IPS-15b (cell line): ENCODE results near the gene TNFRSF11A.

Experiments
- H3K27me3 ChIP-seq: one replicate; pipeline ENCODE4 v1.6.1; 2013; ENCODE audit warnings: low read length; ENCODE audit not compliant: control insufficient read depth, insufficient read depth
- H3K36me3 ChIP-seq: one replicate; pipeline ENCODE4 v1.6.1; 2013; ENCODE audit warnings: low read length; ENCODE audit not compliant: control insufficient read depth, insufficient read depth
- H3K4me1 ChIP-seq: one replicate; pipeline ENCODE4 v1.6.1; 2013; ENCODE audit warnings: mild to moderate bottlenecking, low read length; ENCODE audit not compliant: control insufficient read depth, insufficient read depth
- H3K4me3 ChIP-seq: one replicate; pipeline ENCODE4 v1.5.1; 2013; ENCODE audit warnings: low read depth, low read length
- H3K9ac ChIP-seq: one replicate; pipeline ENCODE4 v1.6.1; 2013; ENCODE audit warnings: low read depth, mild to moderate bottlenecking, low read length
- H3K9me3 ChIP-seq: one replicate; pipeline ENCODE4 v1.6.1; 2013; ENCODE audit warnings: mild to moderate bottlenecking, low read length; ENCODE audit not compliant: control insufficient read depth, insufficient read depth

Gene TNFRSF11A

DNA sequence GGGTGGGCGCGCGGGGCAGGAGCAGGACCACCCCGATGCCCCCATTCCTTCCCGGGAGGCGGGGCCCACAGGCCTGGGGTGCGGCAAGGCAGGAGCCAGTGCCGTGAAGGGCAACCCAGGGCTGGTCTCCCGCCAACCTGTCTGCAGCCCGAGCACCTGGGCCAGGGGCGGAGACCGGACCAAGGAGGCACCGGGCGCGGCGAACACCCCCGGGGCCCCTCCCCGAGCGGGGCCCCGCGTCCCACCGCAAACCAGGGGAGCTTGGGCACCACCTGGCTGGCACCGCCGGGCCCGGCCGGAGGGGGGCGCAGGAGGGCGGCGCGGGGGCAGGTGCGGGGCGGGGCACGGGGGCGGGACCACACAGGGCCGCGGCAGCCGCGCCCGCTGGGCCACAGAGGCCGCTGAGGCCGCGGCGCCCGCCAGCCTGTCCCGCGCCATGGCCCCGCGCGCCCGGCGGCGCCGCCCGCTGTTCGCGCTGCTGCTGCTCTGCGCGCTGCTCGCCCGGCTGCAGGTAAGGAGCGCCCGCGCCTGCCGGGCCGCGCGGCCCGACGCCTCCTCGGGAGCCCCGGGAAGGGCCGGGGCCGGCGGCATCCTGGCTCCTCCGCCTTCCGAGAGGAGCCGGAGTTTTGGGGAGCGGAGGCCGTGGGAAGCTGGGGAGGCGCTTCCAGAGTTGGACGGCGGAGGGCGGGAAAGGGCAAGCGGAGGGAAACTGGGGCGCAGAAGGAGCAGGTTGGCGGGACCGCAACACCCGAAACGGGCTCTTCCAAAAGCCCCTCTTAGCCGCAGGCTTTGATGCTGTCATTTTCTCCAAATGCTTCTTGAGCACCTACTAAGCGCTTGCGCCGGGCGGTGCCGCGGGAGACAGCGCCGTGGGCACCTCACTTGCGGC lies at the start of gene TNFRSF11A:
TNFRSF11A (plus strand) TSS at position 394 of the 889 bp plus-strand sequence; CDS start at position 437, 43 bp downstream.
- Histone ChIP-seq H3K27me3 (peaks cover 51% of the 10 kb centered on the region), H3K9ac (peak within 1 kb of the TSS; percentile 16), H3K36me3 (no peaks in the 10 kb centered on the region), H3K4me1 (peaks cover 31% of the 10 kb centered on the region), H3K9me3 (no peaks in the 10 kb centered on the region), H3K4me3 (peak within 1 kb of the TSS; percentile 79)

DNA sequence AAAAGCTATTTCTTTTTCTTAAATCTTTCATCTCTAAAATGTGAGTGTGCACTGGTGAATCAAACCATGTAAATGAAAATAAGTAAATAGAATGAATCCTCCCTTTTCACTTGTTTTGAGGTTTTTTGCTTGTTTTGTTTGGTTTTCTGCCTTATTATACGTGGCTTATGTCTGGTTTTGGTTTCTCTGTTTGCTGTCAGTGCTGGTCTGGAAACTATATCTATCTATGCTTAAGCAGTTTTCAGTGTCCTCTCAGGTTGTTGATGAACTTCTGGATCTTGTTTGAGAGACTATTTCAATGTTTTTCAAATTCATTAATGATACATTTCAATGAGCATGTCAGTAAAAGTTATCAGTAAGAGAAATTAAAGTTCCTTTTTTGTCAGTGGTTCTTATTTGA lies 48.1 kb upstream of the TNFRSF11A start:
- Histone ChIP-seq H3K36me3 (no peaks in the 10 kb centered on the region), H3K4me3 (no peak overlapping the region), H3K9ac (no peak overlapping the region)

DNA sequence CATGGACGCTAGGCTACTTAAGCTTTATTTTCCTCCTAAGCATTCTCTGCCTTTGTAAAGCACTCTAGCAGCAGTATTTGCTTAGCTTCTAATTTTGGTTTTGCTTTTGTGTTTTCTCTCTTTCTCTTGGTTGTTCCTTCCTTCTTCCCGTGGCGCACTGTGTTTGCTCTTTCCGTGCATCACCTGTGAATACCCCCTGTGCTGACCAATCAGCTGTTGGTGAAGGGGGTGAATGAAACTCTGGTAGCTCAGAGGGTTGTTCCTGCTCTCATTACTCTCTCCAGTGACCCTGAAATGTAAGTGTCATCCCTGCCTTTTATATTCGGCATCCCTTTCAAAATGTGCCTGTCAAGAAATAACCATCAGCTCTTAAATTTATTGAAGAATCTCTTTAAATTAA lies 45.5 kb upstream of the TNFRSF11A start:
- Histone ChIP-seq H3K9me3 (no peaks in the 10 kb centered on the region), H3K9ac (no peak overlapping the region), H3K4me1 (no peaks in the 10 kb centered on the region), H3K4me3 (no peak overlapping the region), H3K36me3 (no peaks in the 10 kb centered on the region), H3K27me3 (no peaks in the 10 kb centered on the region)

More for the DNA sequence above, 48.1 kb upstream of the TNFRSF11A start:
- H3K9me3 ChIP-seq, result no peaks in the 10 kb centered on the region
- no peaks in the 10 kb centered on the region for H3K4me1 ChIP-seq
- no peaks in the 10 kb centered on the region for H3K27me3 ChIP-seq

DNA sequence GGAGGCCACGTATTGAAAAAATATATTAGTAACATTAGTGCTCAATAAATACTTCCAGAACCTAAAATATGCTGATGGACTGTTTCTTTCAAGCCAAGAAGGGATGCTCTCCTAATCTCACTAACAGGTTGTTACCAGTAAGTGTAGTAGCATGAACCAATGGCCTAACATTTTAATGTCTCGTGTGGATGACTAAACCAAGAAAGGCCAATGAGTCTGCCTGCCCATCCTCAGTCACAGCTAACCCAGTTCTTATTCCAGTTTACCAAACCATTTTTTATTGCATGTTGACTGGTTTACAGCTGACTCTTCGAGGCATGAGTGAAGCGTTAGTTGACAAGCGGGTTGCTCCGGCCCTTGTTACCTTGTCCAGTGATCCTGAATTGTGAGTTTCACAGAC lies 45.1 kb upstream of the TNFRSF11A start:
- Histone ChIP-seq H3K4me3 (no peak overlapping the region), H3K9me3 (no peaks in the 10 kb centered on the region), H3K36me3 (no peaks in the 10 kb centered on the region)

DNA sequence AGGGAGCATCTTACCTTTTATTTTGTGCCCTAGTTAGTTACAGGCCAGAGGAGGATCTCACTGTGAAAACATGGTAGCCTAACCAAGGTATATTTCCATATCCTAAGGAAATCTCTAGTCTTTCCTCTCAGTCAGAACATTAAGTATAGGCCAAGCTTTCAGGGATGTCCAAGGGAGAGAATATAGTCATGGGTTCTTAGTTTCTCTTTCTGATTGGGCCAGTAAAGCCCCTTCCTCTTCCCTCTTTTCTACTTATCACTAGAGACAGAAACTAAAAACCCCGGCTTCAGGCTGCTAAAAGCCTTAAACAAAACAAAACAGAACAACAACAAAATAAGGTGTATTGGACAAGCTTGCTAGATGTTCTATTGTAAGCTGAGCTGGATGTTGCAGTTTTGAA lies 44.3 kb upstream of the TNFRSF11A start:
- Histone ChIP-seq H3K4me3 (no peak overlapping the region), H3K27me3 (no peaks in the 10 kb centered on the region), H3K4me1 (no peaks in the 10 kb centered on the region), H3K36me3 (no peaks in the 10 kb centered on the region), H3K9ac (no peak overlapping the region), H3K9me3 (no peaks in the 10 kb centered on the region)

More for the DNA sequence above, 45.1 kb upstream of the TNFRSF11A start:
- Histone ChIP-seq H3K9ac (no peak overlapping the region), H3K4me1 (no peaks in the 10 kb centered on the region), H3K27me3 (no peaks in the 10 kb centered on the region)

DNA sequence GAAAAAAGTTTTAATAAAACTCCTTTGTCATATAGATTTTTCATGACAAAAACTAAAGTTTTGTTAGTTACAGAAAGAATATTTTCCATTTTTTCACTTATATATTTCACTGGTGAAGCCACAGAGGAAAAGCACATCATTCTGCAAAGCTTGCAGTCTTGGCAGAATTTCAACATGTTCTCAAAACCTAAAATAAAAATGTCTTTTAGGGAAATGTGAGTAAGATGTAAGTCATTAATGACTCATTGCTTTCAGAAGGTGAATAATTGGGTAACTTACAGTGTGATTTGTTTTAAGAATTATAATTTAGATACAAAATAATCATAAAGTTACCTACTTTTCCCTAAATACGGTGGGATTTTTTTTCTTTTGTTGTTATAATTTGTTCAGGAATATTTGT lies 43.4 kb upstream of the TNFRSF11A start:
- no peak overlapping the region for H3K9ac ChIP-seq
- no peaks in the 10 kb centered on the region for H3K9me3 ChIP-seq
- no peak overlapping the region for H3K4me3 ChIP-seq
- H3K36me3 ChIP-seq, result no peaks in the 10 kb centered on the region
- H3K27me3 ChIP-seq, result no peaks in the 10 kb centered on the region
- H3K4me1 ChIP-seq, result no peaks in the 10 kb centered on the region

DNA sequence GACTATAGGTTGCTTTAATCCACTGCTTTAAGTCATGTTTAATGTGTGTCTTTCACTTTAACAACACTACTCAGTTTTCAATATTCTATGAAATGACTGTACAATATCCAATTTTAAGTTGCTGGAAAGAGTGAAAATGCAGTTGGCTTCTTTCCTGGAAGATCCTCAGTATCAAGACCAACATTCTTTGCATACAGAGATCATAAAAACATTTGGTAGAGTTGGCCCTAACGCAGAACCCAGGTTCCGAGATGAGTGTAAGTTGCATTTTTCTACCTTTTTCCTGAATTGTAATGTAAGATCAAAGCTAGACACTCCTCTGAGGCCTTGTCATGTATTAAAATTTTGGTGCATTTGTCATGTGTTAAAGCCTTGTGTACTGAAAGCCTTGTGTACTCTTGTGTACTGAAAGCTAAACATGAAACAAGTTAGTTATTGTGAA lies 42.9 kb upstream of the TNFRSF11A start:
- Histone ChIP-seq H3K9me3 (no peaks in the 10 kb centered on the region), H3K36me3 (no peaks in the 10 kb centered on the region), H3K27me3 (no peaks in the 10 kb centered on the region), H3K4me3 (no peak overlapping the region), H3K4me1 (no peaks in the 10 kb centered on the region), H3K9ac (no peak overlapping the region)

DNA sequence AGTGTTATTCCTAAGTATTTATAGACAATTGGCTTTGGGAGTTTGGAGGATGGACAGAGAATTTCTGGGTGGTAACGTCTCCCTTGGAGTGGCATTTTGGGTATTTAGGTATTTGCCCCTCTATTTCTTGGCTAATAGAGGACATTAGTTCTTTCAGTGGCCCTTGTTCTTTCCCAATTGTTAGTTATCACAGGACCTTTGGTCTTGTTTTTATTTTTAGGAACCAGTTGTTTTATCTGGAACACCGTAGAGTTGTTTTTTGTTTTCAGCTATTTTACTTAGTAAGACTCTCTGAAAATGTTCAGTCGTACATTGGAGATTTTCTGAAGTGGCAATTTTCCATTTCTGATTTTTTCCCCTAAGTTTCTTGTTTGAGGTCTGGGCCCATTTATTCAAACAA lies 40.5 kb upstream of the TNFRSF11A start:
- no peak overlapping the region for H3K4me3 ChIP-seq
- H3K9ac ChIP-seq, result no peak overlapping the region
- no peaks in the 10 kb centered on the region for H3K27me3 ChIP-seq
- H3K4me1 ChIP-seq, result no peaks in the 10 kb centered on the region
- no peaks in the 10 kb centered on the region for H3K36me3 ChIP-seq
- no peaks in the 10 kb centered on the region for H3K9me3 ChIP-seq

DNA sequence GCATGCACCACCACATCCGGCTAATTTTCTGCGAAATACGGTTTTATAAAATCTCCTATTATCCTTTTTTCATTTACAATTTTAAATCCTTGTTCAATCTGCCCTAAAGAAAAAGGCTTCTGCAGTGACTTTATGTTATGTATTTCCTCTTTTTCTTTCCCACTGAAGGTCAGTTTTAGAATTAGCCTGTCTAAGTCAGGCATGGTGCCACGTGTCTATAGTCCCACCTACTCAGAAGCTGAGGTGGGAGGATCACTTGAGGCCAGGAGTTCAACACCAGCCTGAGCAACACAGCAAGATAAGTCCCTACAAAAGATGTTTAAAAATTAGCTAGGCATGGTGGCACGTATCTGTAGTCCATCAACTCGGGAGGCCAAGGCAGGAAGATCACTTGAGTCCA lies 39.8 kb upstream of the TNFRSF11A start:
- H3K4me3 ChIP-seq, result no peak overlapping the region
- H3K9me3 ChIP-seq, result no peaks in the 10 kb centered on the region
- H3K9ac ChIP-seq, result no peak overlapping the region
- H3K4me1 ChIP-seq, result no peaks in the 10 kb centered on the region
- no peaks in the 10 kb centered on the region for H3K36me3 ChIP-seq
- H3K27me3 ChIP-seq, result no peaks in the 10 kb centered on the region

DNA sequence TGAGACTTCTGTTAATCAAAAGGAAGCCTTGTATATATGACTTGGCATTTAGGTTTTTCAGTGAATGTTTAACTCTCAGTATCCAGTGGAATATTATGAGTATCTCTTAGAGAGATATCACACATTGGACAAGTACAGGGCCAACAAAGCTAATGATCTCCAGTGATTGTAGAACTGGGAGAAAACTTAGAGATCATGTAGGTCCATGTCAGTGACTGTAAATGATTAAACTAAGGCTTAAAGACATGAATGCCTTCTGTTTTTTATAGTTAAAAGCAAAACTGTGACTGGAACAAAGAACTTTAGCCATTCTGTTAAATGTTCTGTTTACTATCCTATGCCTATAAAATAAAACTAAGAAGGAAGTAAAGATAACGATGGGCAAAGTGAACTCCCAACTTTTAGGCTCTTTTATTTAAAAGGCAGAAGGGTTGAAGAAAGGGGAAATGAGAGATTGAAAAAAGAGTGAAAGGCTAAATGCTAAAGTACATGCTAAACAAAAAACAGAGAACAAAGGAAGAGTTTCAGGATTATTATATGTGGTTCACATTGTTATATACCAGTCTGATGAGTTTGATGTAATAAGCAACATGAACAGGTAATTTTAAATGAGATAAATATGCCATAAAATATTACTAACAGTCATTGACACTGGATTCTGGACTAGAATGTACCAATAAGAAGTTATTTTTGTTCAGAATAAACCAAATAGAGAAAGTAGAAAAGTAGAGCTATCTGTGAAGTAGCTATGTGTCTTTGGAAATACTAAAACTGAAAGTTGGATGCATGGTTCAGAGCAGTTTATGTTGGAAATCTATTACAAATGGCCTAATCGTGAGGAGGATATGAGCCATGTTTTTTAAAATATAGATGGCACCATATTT lies 37.1 kb upstream of the TNFRSF11A start:
- Histone ChIP-seq H3K36me3 (no peaks in the 10 kb centered on the region), H3K4me3 (no peak overlapping the region), H3K9me3 (no peaks in the 10 kb centered on the region), H3K9ac (no peak overlapping the region), H3K4me1 (no peaks in the 10 kb centered on the region), H3K27me3 (no peaks in the 10 kb centered on the region)

DNA sequence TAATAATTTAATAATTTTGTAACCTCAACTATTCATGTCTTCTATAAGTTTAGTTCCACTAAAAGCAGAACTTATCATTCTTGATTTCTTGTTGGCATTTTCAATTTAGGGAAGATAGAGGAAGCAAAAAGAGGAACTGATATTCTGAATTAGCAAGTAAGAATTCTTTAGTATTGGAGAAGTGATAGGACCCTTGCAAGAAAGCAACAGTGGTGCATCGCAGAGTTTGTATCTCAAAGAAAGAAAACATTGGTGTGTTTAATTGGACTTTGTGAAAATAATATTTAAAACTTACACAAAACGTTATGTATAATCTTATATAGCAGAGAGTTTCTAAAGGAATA lies 36.5 kb upstream of the TNFRSF11A start:
- H3K27me3 ChIP-seq, result no peaks in the 10 kb centered on the region
- no peaks in the 10 kb centered on the region for H3K36me3 ChIP-seq
- H3K4me1 ChIP-seq, result no peaks in the 10 kb centered on the region
- no peak overlapping the region for H3K4me3 ChIP-seq
- H3K9me3 ChIP-seq, result no peaks in the 10 kb centered on the region
- no peak overlapping the region for H3K9ac ChIP-seq
